GF-D8 (cell line): ENCODE data around the gene HP.

Source experiments
- DNase-seq: peaks from one replicate; lab custom pipeline; 2025; lab: John Stamatoyannopoulos, UW

The HP gene

DNA sequence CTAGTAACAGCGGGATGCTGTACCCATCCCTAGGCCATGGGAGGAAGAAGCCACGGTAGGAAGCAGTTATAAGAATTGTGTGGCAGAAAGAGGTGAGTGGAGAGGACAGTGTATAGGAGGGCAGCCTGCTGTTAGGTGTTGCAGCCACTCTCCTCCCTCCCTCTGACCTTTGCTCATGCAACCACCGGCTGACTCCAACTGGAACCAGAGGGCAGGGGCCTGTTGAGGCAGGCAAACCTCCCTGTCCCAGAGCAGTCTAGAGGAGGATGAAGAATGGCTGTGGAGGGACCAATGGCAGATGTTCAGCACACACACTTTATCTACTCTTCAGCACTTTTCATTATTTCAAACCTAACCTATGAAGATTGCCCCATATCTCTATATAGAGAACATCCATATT lies 36.9 kb downstream of the HP start:
- DNase-seq = no peak

DNA sequence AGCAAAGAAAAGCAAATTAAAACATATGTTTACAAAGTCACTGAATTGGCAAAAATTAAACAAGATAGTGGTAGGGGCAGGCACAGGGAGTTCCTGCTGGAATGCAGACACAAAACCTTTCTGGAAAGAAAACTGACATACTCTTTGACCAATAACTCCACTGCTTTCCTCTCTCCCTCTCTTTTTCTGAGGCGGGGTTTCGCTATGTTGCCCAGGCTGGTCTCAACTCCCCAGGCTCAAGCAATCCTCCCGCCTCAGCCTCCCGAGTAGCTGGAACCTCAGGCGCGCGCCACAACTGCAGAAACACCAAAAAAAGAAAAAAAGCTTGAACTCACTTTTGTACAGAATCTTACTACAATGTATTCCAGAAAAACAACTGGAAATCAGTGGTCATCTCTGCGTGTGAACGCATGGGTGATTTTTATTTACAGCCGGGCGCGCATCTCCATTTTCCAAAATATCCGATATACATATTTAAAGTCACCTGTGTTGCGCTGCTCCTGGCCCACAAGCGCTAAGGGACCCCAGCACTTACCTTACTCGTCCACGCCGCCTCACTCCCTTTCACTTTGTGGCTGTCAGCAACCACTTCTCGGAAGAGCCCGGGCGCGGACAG lies 38.6 kb downstream of the HP start:
- DNase-seq = no peak

DNA sequence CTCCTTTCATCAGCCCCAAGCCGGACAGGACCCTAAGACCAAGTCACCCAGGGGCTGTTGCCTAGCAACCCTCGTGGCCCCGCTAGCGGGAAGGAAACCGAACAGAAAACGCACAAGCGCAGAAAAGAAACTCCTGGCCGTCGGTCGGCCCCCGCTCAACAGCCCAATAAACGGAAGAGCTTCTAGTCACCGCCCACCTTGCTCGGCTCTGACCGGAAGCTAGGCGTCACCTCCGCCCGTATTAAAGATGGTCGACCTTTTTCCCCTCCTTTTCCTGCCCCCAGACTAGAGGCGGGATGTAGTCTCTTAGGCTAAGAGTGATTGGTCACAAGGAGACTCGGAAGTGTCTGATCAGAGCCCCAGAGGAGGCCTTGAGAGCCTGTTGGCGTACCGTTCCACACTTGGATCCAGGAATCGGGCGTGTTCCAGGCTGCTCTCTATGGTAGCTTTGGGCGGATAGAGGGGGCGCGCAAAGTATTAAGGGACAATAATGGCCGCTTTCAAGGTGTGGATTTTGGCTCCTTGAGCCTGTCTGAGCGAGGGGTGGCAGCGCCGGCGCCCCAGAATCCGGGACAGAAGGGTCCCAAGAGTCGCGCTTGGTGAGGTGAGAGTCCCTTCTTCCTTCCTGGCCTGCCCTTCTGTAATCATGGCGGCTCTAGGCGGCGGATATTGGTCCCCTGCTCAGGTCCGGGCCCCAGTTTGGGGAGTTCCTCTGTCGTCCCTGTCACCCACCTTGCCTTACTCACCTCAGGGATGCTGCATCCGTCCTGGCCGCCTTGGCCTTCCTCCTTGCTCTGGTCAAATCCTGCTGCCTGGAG lies 39.4 kb downstream of the HP start, which contains the start of the genes DHX38 and TXNL4B:
Gene DHX38, plus strand, starts transcription at position 400 of the 818 bp plus-strand sequence. CDS start 2,311 bp downstream, outside the sequence.
Gene TXNL4B, minus strand, starts transcription at position 173 of the 818 bp plus-strand sequence. CDS start 2,871 bp downstream, outside the sequence.
- DNase-seq = peak; percentile 97

DNA sequence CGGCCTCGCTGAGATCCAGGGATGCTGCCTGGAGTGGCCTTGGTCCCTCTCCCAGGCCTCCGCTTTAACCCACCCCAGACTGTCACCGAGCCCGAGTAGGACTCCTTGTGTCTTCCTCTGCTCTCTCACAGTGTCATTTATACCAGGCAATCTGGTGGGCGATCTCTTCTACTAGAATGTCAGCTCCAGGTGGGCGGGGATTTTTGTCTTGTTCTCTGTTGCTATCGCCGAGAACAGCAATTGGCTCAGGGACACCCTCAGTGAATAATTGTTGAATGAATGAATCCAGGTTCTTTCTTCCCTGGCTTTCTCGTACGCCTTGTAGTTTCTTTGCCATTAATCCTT lies 39.9 kb downstream of the HP start:
- no peak for DNase-seq

DNA sequence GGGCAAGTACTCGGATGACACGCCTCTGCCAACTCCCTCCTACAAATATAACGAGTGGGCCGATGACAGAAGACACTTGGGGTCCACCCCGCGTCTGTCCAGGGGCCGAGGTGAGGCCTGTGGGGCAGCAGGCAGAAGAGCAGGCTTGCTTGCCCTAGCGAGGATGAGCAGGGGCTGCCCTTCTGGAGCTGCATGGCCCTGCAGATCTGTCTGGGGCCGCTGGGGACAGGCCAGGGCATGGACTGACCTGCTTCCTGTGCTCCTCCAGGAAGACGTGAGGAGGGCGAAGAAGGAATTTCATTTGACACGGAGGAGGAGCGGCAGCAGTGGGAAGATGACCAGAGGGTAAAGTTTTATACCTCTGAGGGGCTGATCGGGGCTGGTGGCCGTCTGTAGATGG lies 44.6 kb downstream of the HP start:
- no peak for DNase-seq

DNA sequence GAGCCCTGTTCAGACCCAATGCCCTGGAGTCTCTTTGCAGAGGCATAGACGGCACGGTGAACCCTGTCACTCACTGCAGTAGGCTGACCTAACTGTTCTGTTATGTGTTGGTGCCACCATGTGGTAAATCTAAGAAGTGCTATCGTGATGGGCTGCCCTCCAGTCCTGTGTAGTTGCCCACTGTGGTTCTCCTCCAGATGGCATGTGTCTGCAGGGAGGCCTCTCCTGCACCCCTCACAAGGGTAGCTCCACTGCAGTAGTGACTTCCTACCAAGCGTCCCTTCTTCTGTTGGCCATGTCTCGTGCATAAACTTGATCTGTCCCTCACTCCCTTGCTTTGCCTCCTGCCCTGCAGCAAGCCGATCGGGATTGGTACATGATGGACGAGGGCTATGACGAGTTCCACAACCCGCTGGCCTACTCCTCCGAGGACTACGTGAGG lies 45.1 kb downstream of the HP start:
- no peak for DNase-seq

DNA sequence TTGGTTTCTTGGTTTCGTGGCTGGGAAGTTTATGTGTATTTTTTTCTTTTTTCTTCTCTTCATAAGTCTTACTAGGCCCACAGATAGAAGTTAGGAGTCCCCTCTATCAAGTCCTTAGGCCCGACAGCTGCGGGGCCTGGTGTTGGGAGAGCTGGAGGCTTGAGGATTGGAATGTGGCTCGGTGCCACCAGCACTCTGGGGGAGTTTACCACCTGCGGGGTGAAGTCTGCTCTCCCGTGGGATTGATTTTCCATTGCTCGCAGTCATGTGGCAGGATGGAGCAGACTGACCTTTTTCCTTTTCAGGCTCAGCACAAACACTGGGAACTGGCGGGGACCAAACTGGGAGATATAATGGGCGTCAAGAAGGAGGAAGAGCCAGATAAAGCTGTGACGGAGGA lies 46.9 kb downstream of the HP start:
- DNase-seq = no peak

DNA sequence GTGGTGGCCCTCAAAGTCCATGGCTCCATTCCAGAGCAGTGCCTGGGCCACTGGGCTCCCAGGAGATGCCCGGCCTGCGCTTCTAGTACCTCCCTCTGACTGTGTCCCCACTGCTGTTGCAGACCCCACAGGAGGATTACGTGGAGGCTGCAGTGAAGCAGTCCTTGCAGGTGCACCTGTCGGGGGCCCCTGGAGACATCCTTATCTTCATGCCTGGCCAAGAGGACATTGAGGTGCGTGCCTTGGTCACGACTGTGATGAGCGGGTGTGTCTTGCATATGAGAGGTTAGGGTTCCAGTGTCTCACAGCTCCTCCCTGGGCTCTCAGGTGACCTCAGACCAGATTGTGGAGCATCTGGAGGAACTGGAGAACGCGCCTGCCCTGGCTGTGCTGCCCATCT lies 50.6 kb downstream of the HP start:
- no peak for DNase-seq

DNA sequence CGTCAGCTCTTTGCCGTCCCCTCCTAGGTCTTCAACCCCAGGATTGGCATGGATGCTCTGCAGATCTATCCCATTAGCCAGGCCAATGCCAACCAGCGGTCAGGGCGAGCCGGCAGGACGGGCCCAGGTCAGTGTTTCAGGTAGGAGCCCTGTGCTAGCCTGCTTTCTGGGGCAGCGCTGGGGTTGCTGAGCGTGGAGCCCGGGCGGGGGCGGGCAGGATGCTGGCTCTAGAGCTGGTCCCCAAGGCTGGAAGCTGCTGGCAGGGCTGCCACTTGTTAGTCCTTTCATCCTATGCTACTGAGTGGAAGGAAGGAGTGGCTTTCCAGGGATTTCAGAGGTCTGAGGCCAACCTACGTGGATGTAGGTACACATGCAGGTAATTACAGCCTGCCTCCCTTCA lies 51.7 kb downstream of the HP start:
- DNase-seq = no peak

DNA sequence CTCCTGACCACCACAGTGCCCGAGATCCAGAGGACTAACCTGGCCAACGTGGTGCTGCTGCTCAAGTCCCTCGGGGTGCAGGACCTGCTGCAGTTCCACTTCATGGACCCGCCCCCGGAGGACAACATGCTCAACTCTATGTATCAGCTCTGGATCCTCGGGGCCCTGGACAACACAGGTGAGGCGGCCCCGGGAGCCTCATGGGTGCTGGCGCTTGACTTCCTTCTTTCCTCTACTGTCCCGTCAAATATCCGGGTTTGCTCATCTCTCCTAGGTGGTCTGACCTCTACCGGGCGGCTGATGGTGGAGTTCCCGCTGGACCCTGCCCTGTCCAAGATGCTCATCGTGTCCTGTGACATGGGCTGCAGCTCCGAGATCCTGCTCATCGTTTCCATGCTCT lies 53.1 kb downstream of the HP start:
- DNase-seq = no peak

DNA sequence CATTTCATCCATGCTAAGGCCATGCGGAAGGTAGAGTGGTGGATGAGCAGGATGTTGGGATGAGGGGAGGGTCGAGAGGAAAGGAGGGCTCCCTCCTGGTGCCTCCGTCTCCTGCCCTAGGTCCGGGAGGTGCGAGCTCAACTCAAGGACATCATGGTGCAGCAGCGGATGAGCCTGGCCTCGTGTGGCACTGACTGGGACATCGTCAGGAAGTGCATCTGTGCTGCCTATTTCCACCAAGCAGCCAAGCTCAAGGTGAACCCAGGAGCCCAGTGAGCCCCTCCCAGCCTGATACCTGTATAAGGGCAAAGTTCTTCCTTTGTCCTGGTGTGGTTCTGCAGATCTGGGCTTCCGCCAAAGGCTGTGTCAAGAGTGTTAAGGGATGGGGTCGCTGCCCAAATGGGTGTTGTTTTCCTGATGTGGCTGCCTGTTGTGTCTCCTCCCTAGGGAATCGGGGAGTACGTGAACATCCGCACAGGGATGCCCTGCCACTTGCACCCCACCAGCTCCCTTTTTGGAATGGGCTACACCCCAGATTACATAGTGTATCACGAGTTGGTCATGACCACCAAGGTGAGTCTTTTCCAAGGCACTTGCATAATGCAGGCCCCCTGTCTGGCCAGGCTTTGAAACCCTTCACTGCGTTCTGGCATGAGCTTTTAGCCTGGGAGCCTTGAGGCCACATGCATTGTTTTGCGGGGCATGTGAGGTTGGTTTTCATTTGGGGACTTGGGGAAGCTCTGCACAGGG lies 54.2 kb downstream of the HP start:
- no peak for DNase-seq

DNA sequence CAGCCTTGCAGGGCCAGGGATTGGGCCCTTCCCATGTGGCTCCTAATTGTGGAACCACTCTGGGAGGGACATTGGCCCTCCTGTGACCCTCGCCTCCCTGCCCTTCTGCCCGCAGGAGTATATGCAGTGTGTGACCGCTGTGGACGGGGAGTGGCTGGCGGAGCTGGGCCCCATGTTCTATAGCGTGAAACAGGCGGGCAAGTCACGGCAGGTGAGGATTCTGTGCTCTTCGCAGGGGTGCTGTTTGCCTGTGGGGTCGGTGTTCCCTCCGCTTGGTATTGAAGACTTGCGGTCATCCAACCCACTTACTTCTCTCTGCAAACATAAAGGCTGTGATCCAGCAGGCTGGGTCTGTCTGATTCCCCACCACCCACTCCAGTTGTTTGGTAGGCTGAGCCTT lies 55.0 kb downstream of the HP start:
- no peak for DNase-seq

DNA sequence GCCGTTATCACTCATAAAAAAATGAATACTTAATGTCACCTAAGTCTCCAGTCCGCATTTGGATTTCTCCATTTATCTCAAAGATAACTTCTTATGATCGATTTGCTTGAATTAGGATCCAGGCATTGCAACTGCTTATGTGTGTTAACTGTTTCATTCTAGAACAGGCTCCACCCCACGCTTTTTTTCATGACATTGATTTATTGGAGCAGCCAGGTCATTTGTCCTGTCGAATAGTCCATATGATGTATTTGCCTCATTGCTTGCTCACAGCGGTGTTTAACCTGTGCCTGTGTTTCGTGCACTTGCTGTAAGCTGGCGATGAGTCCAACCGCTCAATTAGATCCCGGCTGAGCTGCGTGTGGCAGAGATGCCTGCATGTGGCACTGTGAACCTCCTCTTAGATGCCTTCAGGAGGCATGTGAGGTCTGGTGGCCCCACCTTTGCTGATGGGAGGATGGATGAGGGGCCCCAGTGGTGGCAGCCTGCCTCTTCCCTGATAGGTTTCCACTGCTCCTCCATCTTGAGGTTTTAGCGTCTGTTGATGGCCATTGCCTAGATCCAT lies 55.7 kb downstream of the HP start:
- DNase-seq = no peak
